K562 (cell line): ENCODE data around the gene SFTPA2. TPM values are rescaled to one million over a fixed set of nuclear protein-coding genes. Genes with fewer than 3 reads are reported as not detected.

Experiments used
- ARID2 ChIP-seq: fragments of 450-650 bp; IDR thresholded peaks from 2 replicates; pipeline ENCODE4 v1.6.1; 2017; ENCODE audit warnings: antibody characterized with exemption, mild to moderate bottlenecking
- ATF4 ChIP-seq: fragments of 450-650 bp; formaldehyde crosslinking; IDR thresholded peaks from 2 replicates; pipeline ENCODE4 v1.4.0; 2022; ENCODE audit warnings: mild to moderate bottlenecking, moderate library complexity
- CLOCK ChIP-seq: fragments of 250-450 bp; sonication (Bioruptor Pico); IDR thresholded peaks from 2 replicates; pipeline ENCODE4 v1.4.0; 2020; ENCODE audit warnings: mild to moderate bottlenecking, moderate library complexity, borderline replicate concordance
- CREM ChIP-seq: IDR thresholded peaks from 2 replicates; pipeline ENCODE4 v1.6.1; 2014; ENCODE audit warnings: antibody characterized with exemption, low read depth
- CTBP1 ChIP-seq: fragments of 450-650 bp; IDR thresholded peaks from 2 replicates; pipeline ENCODE4 v1.6.1; 2016; ENCODE audit warnings: borderline replicate concordance
- GABPB1 ChIP-seq: sonication (generic); formaldehyde crosslinking; IDR thresholded peaks from 2 replicates; pipeline ENCODE4 v1.8.0; 2022; ENCODE audit warnings: mild to moderate bottlenecking, missing genetic modification reagents
- HLTF ChIP-seq: fragments of 450-650 bp; IDR thresholded peaks from 2 replicates; pipeline ENCODE4 v1.6.1; 2016
- HMG20A ChIP-seq: fragments of 450-650 bp; formaldehyde crosslinking; conservative IDR thresholded peaks from 2 replicates; pipeline ENCODE4 v1.4.0; 2020; ENCODE audit warnings: mild to moderate bottlenecking, mixed read lengths
- HMGN3 ChIP-seq: IDR thresholded peaks from 2 replicates; pipeline ENCODE4 v1.6.1; 2011; ENCODE audit warnings: borderline replicate concordance, low read depth, mild to moderate bottlenecking, mixed read lengths, low read length; ENCODE audit not compliant: insufficient read length; ENCODE audit errors: extremely low read depth
- IRF1 ChIP-seq: sonication (generic); formaldehyde crosslinking; IDR thresholded peaks from 2 replicates; pipeline ENCODE4 v1.8.0; 2022; ENCODE audit warnings: missing genetic modification reagents, mild to moderate bottlenecking, borderline replicate concordance
- KLF10 ChIP-seq: fragments of 250-450 bp; sonication (Bioruptor Pico); IDR thresholded peaks from 2 replicates; pipeline ENCODE4 v1.6.1; 2021; ENCODE audit warnings: matching md5 sums
- KLF16 ChIP-seq: IDR thresholded peaks from 2 replicates; pipeline ENCODE4 v1.6.1; 2016; ENCODE audit warnings: antibody characterized with exemption
- MEIS2 ChIP-seq: fragments of 450-650 bp; IDR thresholded peaks from 2 replicates; pipeline ENCODE4 v1.6.1; 2014; ENCODE audit warnings: mild to moderate bottlenecking; ENCODE audit not compliant: partially characterized antibody
- NCOA2 ChIP-seq, 2 experiments: fragments of 450-650 bp; IDR thresholded peaks; 2 replicates each; pipeline ENCODE4 v1.6.1; 2018; ENCODE audit warnings: mild to moderate bottlenecking in 2 of 2, moderate library complexity in 1 of 2; ENCODE audit not compliant: partially characterized antibody in 2 of 2
- PKNOX1 ChIP-seq: fragments of 450-650 bp; IDR thresholded peaks from 2 replicates; pipeline ENCODE4 v1.6.1; 2016
- RB1 ChIP-seq: fragments of 450-650 bp; IDR thresholded peaks from 2 replicates; pipeline ENCODE4 v1.6.1; 2017; ENCODE audit warnings: low read depth, mild to moderate bottlenecking
- RNF219 ChIP-seq: fragments of 250-450 bp; sonication (Bioruptor Pico); IDR thresholded peaks from 2 replicates; pipeline ENCODE4 v1.5.0; 2022; ENCODE audit warnings: mild to moderate bottlenecking
- XRCC5 ChIP-seq: fragments of 200-400 bp; formaldehyde crosslinking; IDR thresholded peaks from 2 replicates; pipeline ENCODE4 v1.6.1; 2017; ENCODE audit warnings: low read depth, mild to moderate bottlenecking, low read length
- ZNF124 ChIP-seq: sonication (generic); formaldehyde crosslinking; IDR thresholded peaks from 2 replicates; pipeline ENCODE4 v1.8.1; 2022; ENCODE audit warnings: missing genetic modification reagents
- ZNF347 ChIP-seq: fragments of 450-650 bp; formaldehyde crosslinking; IDR thresholded peaks from 2 replicates; pipeline ENCODE4 v1.4.0; 2020; ENCODE audit warnings: low read depth, mild to moderate bottlenecking, moderate library complexity
- ZNF561 ChIP-seq: fragments of 450-650 bp; formaldehyde crosslinking; conservative IDR thresholded peaks from 2 replicates; pipeline ENCODE4 v1.4.0; 2020; ENCODE audit warnings: mild to moderate bottlenecking, moderate library complexity
- polyA plus RNA-seq, 8 experiments: library from polyadenylated mRNA; depleted of rRNA in 4 of 8; stranded (reverse) in 5 of 8; unstranded in 3 of 8; fragments of >200 nt; fragmentation: Nextera tagmentation in 2 of 8; fragmentation: Illumina TruSeq in 1 of 8; extraction: Ambion mirVana in 2 of 8; extraction: Trizol in 1 of 8; gene quantifications; 2 replicates each; pipeline versions ENCODE4 v1.2.1 to v1.2.3, GENCODE V29; 2011 to 2014; ENCODE audit warnings: inconsistent platforms in 1 of 8, missing spikeins in 1 of 8
- total RNA-seq, 7 experiments: library from RNA; depleted of rRNA in 6 of 7; stranded (reverse); fragments of >200 nt in 6 of 7; fragmentation: Illumina TruSeq in 2 of 7; extraction: Trizol in 2 of 7; gene quantifications; 2 replicates each; pipeline versions ENCODE4 v1.2.1 to v1.2.3, GENCODE V29; 2011 to 2021; ENCODE audit warnings: low replicate concordance in 1 of 7

SFTPA2 gene
- total and polyA plus RNA-seq, 9 of the 15 experiments (the other 6 are each of a cell fraction or from before 2014, with no cell fraction given): 4.1 TPM; not detected in 8

GRCh38 chr10:79562135-79562756 lies 2.0 kb upstream of the SFTPA2 start (continued):
- no peak for TF ChIP-seq HMGN3
- no peak for TF ChIP-seq ZNF347
- TF ChIP-seq RB1: peak; percentile 48; the same call in 1 of the 2 replicates
- TF ChIP-seq ARID2: peak; percentile 81
- peak; percentile 76; the same call in 1 of the 2 replicates for TF ChIP-seq XRCC5
- TF ChIP-seq CTBP1: peak; percentile 70; the same call in 1 of the 2 replicates
- peak; percentile 25; the same call in 1 of the 2 replicates for TF ChIP-seq CREM
- TF ChIP-seq RNF219: no peak
- TF ChIP-seq ZNF561: no peak
- no peak for TF ChIP-seq ATF4 (CRISPR knock-in tag)
- no peak for TF ChIP-seq GABPB1
- peak; percentile 74 for TF ChIP-seq PKNOX1
- peak; percentile 89 for TF ChIP-seq MEIS2
- TF ChIP-seq CLOCK (CRISPR knock-in tag): no peak
- no peak for TF ChIP-seq KLF10 (CRISPR knock-in tag)
- TF ChIP-seq KLF16: peak; percentile 46; the same call in 1 of the 2 replicates
- TF ChIP-seq HMG20A (CRISPR knock-in tag): no peak
- no peak for TF ChIP-seq ZNF124 (CRISPR knock-in tag)
- TF ChIP-seq IRF1 (CRISPR knock-in tag): no peak
- TF ChIP-seq HLTF: no peak
- TF ChIP-seq NCOA2 (IDR thresholded peaks at IDR 0.05; ENCODE audit: partially characterized antibody in 2 of 2): no peak
